ENCODE measurements around the gene RETREG3. TPM values are rescaled to one million over a fixed set of nuclear protein-coding genes. Genes with fewer than 3 reads are reported as not detected.

The RETREG3 gene
- total and polyA plus RNA-seq, 2 of the 4 experiments (the other 2 are of a cell fraction): 18.1 to 44.1 TPM

- TF ChIP-seq FOS (IDR thresholded peaks at IDR 0.05; ENCODE audit: low read depth, low read length) (no peak), SMC3 (IDR thresholded peaks at IDR 0.05; ENCODE audit: low read depth, low read length) (no peak), CEBPB (IDR thresholded peaks at IDR 0.05; ENCODE audit: low read depth, low read length) (no peak)
Observed at GRCh38 chr17:42608305-42609181, 631 bp downstream of the RETREG3 start (continued).

- Histone ChIP-seq H2BK5ac (ENCODE audit: low read depth, low read length, poor library complexity, severe bottlenecking) (no peak overlapping the region), H3K9me3 (ENCODE audit: control insufficient read depth, insufficient read depth, low read length) (no peaks in the 10 kb centered on the region), H3K27me3 (ENCODE audit: control insufficient read depth, insufficient read depth, low read length) (no peaks in the 10 kb centered on the region), H3K9ac (ENCODE audit: low read depth, low read length) (no peak overlapping the region), H3K36me3 (ENCODE audit: control insufficient read depth, insufficient read depth, low read length) (peaks cover 11% of the 10 kb centered on the region), H2AFZ (replicated peaks; ENCODE audit: low read length, poor library complexity) (no peak overlapping the region), H3K4me2 (ENCODE audit: low read depth, low read length) (peak overlapping the region; percentile 96; the same call in 1 of the 2 replicates), H2BK15ac (ENCODE audit: low read depth, low read length) (no peak overlapping the region), H3K27ac (ENCODE audit: insufficient read depth, low read length) (no peak overlapping the region), H3K4me1 (ENCODE audit: control insufficient read depth, insufficient read depth, low read length) (peaks cover 3% of the 10 kb centered on the region), H3K4ac (ENCODE audit: low read depth, low read length) (no peak overlapping the region), H4K20me1 (ENCODE audit: insufficient read depth, low read length) (peaks cover 52% of the 10 kb centered on the region), H2AK9ac (replicated peaks; ENCODE audit: low read depth, low read length, poor library complexity) (no peak overlapping the region), H3K56ac (ENCODE audit: extremely low read depth, insufficient read depth, low read length) (no peak overlapping the region), H2BK20ac (ENCODE audit: low read depth, low read length) (no peak overlapping the region), H3K4me3 (ENCODE audit: insufficient read depth, low read depth, low read length) (no peak overlapping the region), H4K8ac (ENCODE audit: low read depth in 2 of 2, low read length in 2 of 2) (no peak overlapping the region), H2BK120ac (ENCODE audit: low read depth, low read length) (no peak overlapping the region), H4K5ac (ENCODE audit: low read depth, low read length) (no peak overlapping the region), H3K14ac (replicated peaks; ENCODE audit: low read depth, low read length) (no peak overlapping the region), H3K79me1 (ENCODE audit: low read depth in 1 of 2, low read length in 2 of 2) (peaks cover 15 to 71% of the 10 kb centered on the region in 2 experiments), H3K18ac (ENCODE audit: low read depth, low read length) (no peak overlapping the region), H3K23ac (ENCODE audit: low read depth, low read length) (no peak overlapping the region), H2AK5ac (ENCODE audit: low read depth, low read length) (no peak overlapping the region), H3K9me1 (ENCODE audit: insufficient read depth, low read length) (peaks cover 7% of the 10 kb centered on the region), H4K91ac (ENCODE audit: insufficient read depth, low read depth, low read length) (no peak overlapping the region)
- intact Hi-C loops (cut with micrococcal nuclease) (loop anchor here (2.0 to 5.0 kb wide), 3 partner anchors 31 to 71 kb away; partner anchors contain the start of genes PSMC3IP and TUBG2), dilution Hi-C loops (cut with HindIII; ENCODE audit: low sequenced_read_pairs, unreplicated experiment) (no loop called here), in situ Hi-C loops (cut with MboI; ENCODE audit: low sequenced_read_pairs) (no loop called here)
- DNase-seq (no peak), ATAC-seq (ENCODE audit: low read depth) (no peak)
- no CpG with 5 or more reads among the region's 3 CpGs for WGBS, 2 experiments (ENCODE audit: extremely low coverage in 2 of 2, insufficient read length in 1 of 2)
- TF ChIP-seq CEBPB (IDR thresholded peaks at IDR 0.05; ENCODE audit: low read depth, low read length) (no peak), FOS (IDR thresholded peaks at IDR 0.05; ENCODE audit: low read depth, low read length) (no peak), MAZ (IDR thresholded peaks at IDR 0.05; ENCODE audit: borderline replicate concordance, low read depth, low read length) (no peak), CHD1 (IDR thresholded peaks at IDR 0.05; ENCODE audit: low read depth, low read length) (no peak), ELK1 (IDR thresholded peaks at IDR 0.05; ENCODE audit: borderline replicate concordance, low read depth, low read length) (no peak)
- no TSS peak for BruUV-seq (replicated peaks)
- POLR2A ChIA-PET (ENCODE audit: unreplicated experiment): no interaction called here
- CTCF ChIA-PET: interaction anchor here (0.7 to 1.4 kb wide), 2 partner anchors 66 to 72 kb away, joined by 3 read pairs; no protein-coding TSS in a partner anchor
Observed at GRCh38 chr17:42607769-42608168, 1.4 kb downstream of the RETREG3 start.

Data from IMR-90 (cell line).